ENCODE data around the gene GNAO1. TPM values are rescaled to one million over a fixed set of nuclear protein-coding genes. Genes with fewer than 3 reads are reported as not detected.

GNAO1 gene
- total RNA-seq, 1 donor from 2014 or later, result 0.57 TPM

GRCh38 chr16:56400458-56400857 lies 209.2 kb downstream of the GNAO1 start:
- Mint-ChIP-seq H3K27ac (no peak overlapping the region), H3K4me1 (ENCODE audit: low read depth) (peaks cover 1% of the 10 kb centered on the region), H3K4me3 (ENCODE audit: low read depth) (no peak overlapping the region), H3K9me3 (no peaks in the 10 kb centered on the region), H3K36me3 (ENCODE audit: low read depth) (peaks cover 66% of the 10 kb centered on the region), H3K27me3 (ENCODE audit: low read depth) (no peaks in the 10 kb centered on the region)
- DNase-seq (ENCODE audit: low spot score), result no peak
- intact Hi-C loops (cut with micrococcal nuclease), result no loop called here

- DNase-seq (ENCODE audit: low spot score), result no peak
- H3K27ac Mint-ChIP-seq, result no peak overlapping the region
- H3K4me3 Mint-ChIP-seq (ENCODE audit: low read depth), result no peak overlapping the region
- peaks cover 1% of the 10 kb centered on the region for H3K4me1 Mint-ChIP-seq (ENCODE audit: low read depth)
- H3K9me3 Mint-ChIP-seq, result no peaks in the 10 kb centered on the region
- intact Hi-C loops (cut with micrococcal nuclease), result no loop called here
- H3K36me3 Mint-ChIP-seq (ENCODE audit: low read depth), result peaks cover 60% of the 10 kb centered on the region
- H3K27me3 Mint-ChIP-seq (ENCODE audit: low read depth), result no peaks in the 10 kb centered on the region
These were observed 210.2 kb downstream of the GNAO1 start for GRCh38 chr16:56401482-56401881.

- no peaks in the 10 kb centered on the region for H3K9me3 Mint-ChIP-seq
These were observed 214.8 kb downstream of the GNAO1 start for GRCh38 chr16:56405977-56406672.

More at GRCh38 chr16:56405977-56406672, 214.8 kb downstream of the GNAO1 start:
- H3K27ac Mint-ChIP-seq, result no peak overlapping the region
- no peak for DNase-seq (ENCODE audit: low spot score)
- H3K27me3 Mint-ChIP-seq (ENCODE audit: low read depth), result no peaks in the 10 kb centered on the region
- intact Hi-C loops (cut with micrococcal nuclease), result no loop called here
- H3K4me1 Mint-ChIP-seq (ENCODE audit: low read depth), result no peaks in the 10 kb centered on the region
- H3K36me3 Mint-ChIP-seq (ENCODE audit: low read depth), result peaks cover 53% of the 10 kb centered on the region
- H3K4me3 Mint-ChIP-seq (ENCODE audit: low read depth), result no peak overlapping the region

Other genes with a start within 250 kb of the GNAO1 start
- 58.8 and 59.8 TPM in 2 replicates for gene AMFR, start 234.1 kb downstream of the GNAO1 start, total RNA-seq